GM23248 (cell line): ENCODE results near the gene MALT1.

ENCODE experiments used
- EZH2 ChIP-seq: fragments of 200-600 bp; sonication (generic); IDR thresholded peaks from 2 replicates; pipeline ENCODE4 v1.6.1; 2018; ENCODE audit warnings: antibody characterized with exemption, mild to moderate bottlenecking; ENCODE audit not compliant: insufficient read depth, poor library complexity, severe bottlenecking
- EZH2phosphoT487 ChIP-seq: fragments of 200-600 bp; sonication (generic); IDR thresholded peaks from 2 replicates; pipeline ENCODE4 v1.6.1; 2018; ENCODE audit warnings: antibody characterized with exemption, moderate library complexity, mild to moderate bottlenecking, low read depth; ENCODE audit not compliant: insufficient read depth

- no peak for TF ChIP-seq EZH2
- no peak for TF ChIP-seq EZH2phosphoT487
These were observed 59.4 kb downstream of the MALT1 start for GRCh38 chr18:58730618-58731017.
